Natural killer cell treated with Interleukin-12 subunit alpha and Interleukin-12 subunit beta and Interleukin-15 and Interleukin-18, amount 100 ng/mL, for 72 hours (primary cell): ENCODE results near the gene ALDH1A1. TPM values are rescaled to one million over a fixed set of nuclear protein-coding genes. Genes with fewer than 3 reads are reported as not detected.

Experiments used
- ATAC-seq, 2 donors: fragments of 150-1000 bp; cut with Tn5 transposase in 1 of 2; sonication (Bioruptor Pico), chemical (Tn5 transposase) in 1 of 2; 2 replicates each; pipeline ENCODE4 v1.10.0; 2021
- DNase-seq: peaks from one replicate; pipeline ENCODE4 v3.0.0; 2022; ENCODE audit warnings: low spot score
- H3K27ac Mint-ChIP-seq, 2 donors: 1 replicate in 1 of 2; 2 replicates in 1 of 2; pipeline ENCODE4 v1.8.0; 2022; ENCODE audit warnings: mixed read lengths in 2 of 2, mild to moderate bottlenecking in 1 of 2, moderate library complexity in 1 of 2
- H3K27me3 Mint-ChIP-seq, 2 donors: 1 replicate in 1 of 2; 2 replicates in 1 of 2; pipeline ENCODE4 v1.8.0; 2022; ENCODE audit warnings: mixed read lengths in 2 of 2
- H3K36me3 Mint-ChIP-seq: one replicate; pipeline ENCODE4 v1.8.0; 2022; ENCODE audit warnings: mixed read lengths
- H3K4me1 Mint-ChIP-seq, 2 donors: 1 replicate in 1 of 2; 2 replicates in 1 of 2; pipeline ENCODE4 v1.8.0; 2022; ENCODE audit warnings: low read depth in 2 of 2, mixed read lengths in 2 of 2, mild to moderate bottlenecking in 1 of 2
- H3K4me3 Mint-ChIP-seq: one replicate; pipeline ENCODE4 v1.8.0; 2022; ENCODE audit warnings: mixed read lengths
- H3K9me3 Mint-ChIP-seq: 2 replicates; pipeline ENCODE4 v1.8.0; 2022; ENCODE audit warnings: mixed read lengths
- total RNA-seq, 2 donors: library from RNA; stranded (reverse); gene quantifications; one replicate each; pipeline ENCODE4 v1.2.3, GENCODE V29; 2022

ALDH1A1 gene
- total RNA-seq, 2 donors from 2014 or later, result not detected

DNA sequence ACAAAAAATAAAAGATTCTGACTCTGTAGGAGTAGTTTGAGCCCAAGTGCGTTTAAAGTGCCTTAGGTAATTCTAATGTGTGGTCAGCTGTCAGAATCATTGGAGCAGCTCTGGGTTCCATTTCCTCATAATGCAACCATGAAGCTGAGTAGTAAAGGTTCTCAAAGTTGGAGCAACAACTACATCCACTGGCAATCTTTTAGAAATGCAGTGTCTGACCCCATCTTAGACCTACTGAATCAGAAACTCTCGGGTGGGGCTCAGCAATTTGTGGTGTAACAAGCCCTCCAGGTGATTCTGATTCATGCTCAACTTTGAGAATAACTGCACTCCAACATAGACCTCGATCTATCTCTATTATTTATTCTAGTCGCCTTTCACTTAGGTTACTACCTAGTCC is 7.6 kb upstream of the ALDH1A1 start:
- H3K27ac Mint-ChIP-seq, result no peak overlapping the region
- DNase-seq (no peak), ATAC-seq (no peak)
- H3K4me1 Mint-ChIP-seq, result peaks cover 0 to 3% of the 10 kb centered on the region in 2 donors
- peaks cover 4% of the 10 kb centered on the region for H3K9me3 Mint-ChIP-seq
- H3K27me3 Mint-ChIP-seq, result peaks cover 7 to 20% of the 10 kb centered on the region in 2 donors
- H3K4me3 Mint-ChIP-seq, result no peak overlapping the region
- H3K36me3 Mint-ChIP-seq, result peaks cover 7% of the 10 kb centered on the region

DNA sequence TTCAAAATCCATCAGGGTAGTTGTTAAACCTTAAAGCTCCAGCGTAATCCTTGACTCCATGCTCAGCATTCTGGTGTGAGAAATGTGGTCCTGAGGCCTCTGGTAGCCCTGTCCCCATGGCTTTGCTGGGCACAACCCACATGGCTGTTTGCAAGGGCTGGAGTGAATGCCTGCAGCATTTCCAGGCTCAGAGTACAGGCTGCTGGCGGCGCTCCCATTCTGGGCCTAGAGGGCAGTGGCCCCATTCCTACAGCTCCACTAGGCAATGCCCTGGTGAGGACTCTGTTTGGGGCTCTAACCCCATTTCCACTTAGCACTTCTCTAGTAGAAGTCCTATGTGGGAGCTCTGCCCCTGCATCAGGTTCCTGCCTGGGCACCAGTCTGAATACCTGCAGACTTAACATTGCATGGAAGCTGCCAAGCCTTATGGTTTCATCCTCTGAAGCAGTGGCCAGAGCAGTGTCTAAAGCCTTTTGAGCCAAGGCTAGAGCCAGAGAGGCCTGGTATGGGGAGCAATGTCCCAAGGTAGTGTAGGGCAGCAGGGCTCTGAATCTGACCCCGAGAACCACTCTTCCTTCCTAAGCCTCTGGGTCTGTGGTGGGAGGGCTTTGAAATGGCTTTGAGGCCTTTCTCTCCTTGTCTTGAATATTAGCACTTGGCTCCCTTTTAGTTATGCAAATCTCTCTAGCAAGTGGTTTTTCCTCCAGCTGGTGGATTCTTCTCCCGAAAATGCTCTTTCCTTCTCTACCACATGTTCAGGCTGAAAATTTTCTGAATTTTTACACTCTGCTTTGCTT is 5.8 kb upstream of the ALDH1A1 start:
- ATAC-seq (no peak), DNase-seq (no peak)
- no peak overlapping the region for H3K27ac Mint-ChIP-seq
- H3K27me3 Mint-ChIP-seq, result peaks cover 4 to 9% of the 10 kb centered on the region in 2 donors
- peaks cover 0 to 3% of the 10 kb centered on the region in 2 donors for H3K4me1 Mint-ChIP-seq
- H3K36me3 Mint-ChIP-seq, result peaks cover 7% of the 10 kb centered on the region
- no peak overlapping the region for H3K4me3 Mint-ChIP-seq
- H3K9me3 Mint-ChIP-seq, result peaks cover 4% of the 10 kb centered on the region

DNA sequence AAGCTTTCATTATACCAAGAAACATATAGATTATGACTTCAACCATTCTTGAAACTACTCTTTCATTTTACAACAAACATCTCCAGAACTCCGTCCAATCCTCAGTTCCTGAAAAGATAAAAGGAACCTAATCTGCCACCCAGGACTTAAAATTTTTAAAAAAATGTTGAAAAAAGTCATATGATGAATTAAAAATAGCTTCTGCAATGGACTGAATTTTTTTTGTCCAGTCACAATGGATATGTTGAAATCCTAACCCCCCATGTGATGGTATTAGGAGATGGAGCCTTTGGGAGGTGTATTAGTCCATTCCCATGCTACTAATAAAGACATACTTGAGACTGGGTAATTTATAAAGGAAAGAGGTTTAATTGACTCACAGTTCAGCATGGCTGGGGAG is 2.7 kb upstream of the ALDH1A1 start:
- peaks cover 11 to 20% of the 10 kb centered on the region in 2 donors for H3K27me3 Mint-ChIP-seq
- H3K27ac Mint-ChIP-seq, result no peak overlapping the region
- H3K4me1 Mint-ChIP-seq, result peaks cover 0 to 3% of the 10 kb centered on the region in 2 donors
- peaks cover 7% of the 10 kb centered on the region for H3K36me3 Mint-ChIP-seq
- DNase-seq, result no peak
- H3K9me3 Mint-ChIP-seq, result peaks cover 4% of the 10 kb centered on the region
- no peak for ATAC-seq
- no peak overlapping the region for H3K4me3 Mint-ChIP-seq

DNA sequence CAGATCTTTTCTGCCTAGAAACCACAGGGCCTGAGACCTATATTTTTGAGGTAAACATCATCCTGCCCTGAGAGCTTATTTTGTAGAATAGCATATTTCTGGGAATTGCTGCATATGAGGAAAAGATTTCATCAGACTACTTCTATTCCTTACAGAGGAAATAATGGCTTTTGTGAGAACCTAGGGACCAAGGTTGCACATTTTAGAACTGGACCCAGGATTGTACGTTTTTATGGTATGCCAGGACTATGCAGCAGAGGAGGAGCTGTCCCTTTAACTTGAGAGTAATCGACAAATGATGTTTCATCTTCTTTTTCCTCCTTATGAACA is 2.2 kb upstream of the ALDH1A1 start:
- Mint-ChIP-seq H3K27ac (no peak overlapping the region), H3K4me1 (peaks cover 0 to 3% of the 10 kb centered on the region in 2 donors), H3K27me3 (peaks cover 12 to 20% of the 10 kb centered on the region in 2 donors), H3K4me3 (no peak overlapping the region), H3K9me3 (peaks cover 4% of the 10 kb centered on the region), H3K36me3 (peaks cover 7% of the 10 kb centered on the region)
- DNase-seq (no peak), ATAC-seq (no peak)

DNA sequence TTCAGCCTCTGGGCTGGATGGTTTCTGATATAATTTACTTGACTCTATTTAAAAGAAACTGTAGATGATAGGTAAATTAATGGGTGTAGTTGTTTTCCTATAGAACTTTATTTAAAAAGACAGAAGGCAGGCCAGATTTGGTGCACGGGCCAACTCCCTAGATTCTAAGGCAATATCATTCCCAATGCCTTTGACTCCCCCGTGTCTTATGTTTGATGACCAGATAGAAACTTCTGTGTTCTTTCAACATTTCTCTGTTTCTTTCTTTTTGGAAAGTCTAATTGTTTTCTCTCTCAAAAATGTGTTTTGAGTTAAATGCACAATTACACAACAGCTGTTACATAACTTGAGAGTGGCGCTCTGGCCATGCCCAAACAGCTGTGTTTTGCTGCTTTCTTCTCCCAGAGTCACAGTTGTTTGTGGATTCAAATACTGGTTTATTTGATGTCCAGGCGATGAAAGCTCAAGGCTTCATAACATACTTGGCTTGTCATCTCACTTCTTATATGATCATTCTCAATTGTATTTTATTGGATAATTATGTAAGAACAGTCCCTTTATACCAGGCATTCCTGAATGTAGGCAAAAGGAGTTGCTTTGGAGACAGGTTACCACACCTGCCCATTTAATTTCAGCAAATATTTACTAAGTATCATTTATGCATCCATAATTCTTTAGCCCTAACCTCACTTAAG is 1.7 kb upstream of the ALDH1A1 start:
- ATAC-seq (no peak), DNase-seq (no peak)
- Mint-ChIP-seq H3K4me3 (no peak overlapping the region), H3K9me3 (peaks cover 3% of the 10 kb centered on the region), H3K36me3 (peaks cover 5% of the 10 kb centered on the region), H3K27ac (no peak overlapping the region), H3K27me3 (peaks cover 16 to 18% of the 10 kb centered on the region in 2 donors), H3K4me1 (peaks cover 0 to 2% of the 10 kb centered on the region in 2 donors)

DNA sequence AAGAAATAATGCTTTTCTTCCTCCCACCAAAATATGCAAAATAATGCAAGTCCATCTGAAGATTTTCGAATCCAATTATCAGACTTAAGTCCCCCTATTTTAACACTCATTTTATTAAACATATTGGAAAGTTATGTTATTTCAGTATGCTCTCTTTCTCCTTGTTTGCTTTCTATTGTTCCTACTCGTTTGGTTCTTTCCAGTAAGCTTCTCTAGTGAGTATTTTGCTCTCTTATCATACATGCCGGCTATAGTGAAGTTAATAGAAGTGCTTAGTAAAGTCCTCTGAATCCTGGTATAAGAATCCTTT is 517 bp downstream of the ALDH1A1 start:
- no peak for ATAC-seq
- no peaks in the 10 kb centered on the region for H3K4me1 Mint-ChIP-seq
- DNase-seq, result no peak
- H3K27ac Mint-ChIP-seq, result no peak overlapping the region
- H3K36me3 Mint-ChIP-seq, result no peaks in the 10 kb centered on the region
- no peaks in the 10 kb centered on the region for H3K9me3 Mint-ChIP-seq
- no peak overlapping the region for H3K4me3 Mint-ChIP-seq
- H3K27me3 Mint-ChIP-seq, result peaks cover 22 to 25% of the 10 kb centered on the region in 2 donors

DNA sequence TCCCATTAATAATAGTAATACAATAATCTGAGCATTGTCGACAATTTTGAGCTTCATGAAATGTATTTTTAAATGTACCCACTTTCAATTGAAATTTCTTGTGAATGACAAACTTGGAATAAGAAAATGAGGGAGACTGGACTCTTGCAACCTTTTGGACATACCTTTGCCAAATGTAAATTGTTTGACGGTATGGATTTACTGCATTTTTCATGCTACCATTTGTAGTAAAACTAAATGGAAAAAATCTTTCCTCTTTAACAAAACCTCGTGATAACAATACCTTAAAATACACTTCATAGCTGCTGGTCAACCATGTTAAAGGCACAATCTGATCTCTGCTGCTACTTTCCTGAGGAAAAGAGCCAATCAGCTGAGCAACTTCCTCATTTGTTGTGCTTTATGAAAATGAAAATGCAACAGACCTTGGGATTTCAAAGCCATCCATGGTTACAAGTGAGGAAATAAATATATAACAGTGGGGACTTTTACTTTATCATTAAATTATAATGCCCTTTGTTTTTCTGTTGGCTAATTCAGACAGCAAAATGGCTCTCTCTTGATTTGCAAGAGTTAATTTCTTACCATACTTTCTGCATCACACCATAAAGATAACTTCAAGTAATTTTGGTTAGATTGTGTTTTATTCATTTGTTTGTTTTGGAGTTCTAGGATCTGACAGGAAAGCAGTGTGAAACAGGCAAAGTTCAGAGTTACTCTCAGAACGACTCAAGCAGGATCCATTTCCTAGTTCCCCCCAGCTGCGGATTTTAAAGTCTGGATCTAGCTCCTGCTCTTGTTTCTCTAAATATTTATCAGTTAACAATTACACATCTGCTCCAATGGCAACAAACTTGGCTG is 1.1 kb downstream of the ALDH1A1 start:
- Mint-ChIP-seq H3K9me3 (no peaks in the 10 kb centered on the region), H3K27ac (no peak overlapping the region), H3K36me3 (no peaks in the 10 kb centered on the region), H3K27me3 (peaks cover 22 to 24% of the 10 kb centered on the region in 2 donors), H3K4me3 (no peak overlapping the region), H3K4me1 (no peaks in the 10 kb centered on the region)
- ATAC-seq, result no peak
- DNase-seq, result no peak

DNA sequence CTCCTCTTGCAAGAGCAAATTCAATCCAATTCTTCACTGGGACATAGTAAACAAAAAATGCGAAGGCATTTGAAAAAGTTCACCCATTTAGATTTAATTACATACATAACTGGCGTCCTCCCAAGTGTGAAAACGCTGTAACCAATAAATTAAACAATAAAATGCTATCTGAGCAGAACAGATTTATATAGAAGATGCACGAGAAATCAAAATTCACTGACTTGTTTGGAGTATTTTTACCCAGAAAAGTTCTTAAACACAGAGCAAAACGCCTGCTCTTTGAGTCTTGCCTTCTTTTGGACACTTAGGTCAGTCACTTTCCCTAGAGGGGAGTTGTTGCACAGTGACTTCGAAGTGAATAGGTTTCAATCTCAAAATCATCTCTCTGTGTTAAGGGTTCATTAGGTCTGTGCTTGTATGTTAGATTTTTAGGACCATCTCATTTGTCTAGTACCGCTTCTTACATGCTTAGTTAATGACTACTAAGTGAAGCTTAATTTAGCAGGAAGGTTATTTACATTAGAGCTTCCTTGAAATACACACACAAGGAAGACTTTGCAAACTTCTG is 1.9 kb downstream of the ALDH1A1 start:
- Mint-ChIP-seq H3K4me3 (no peak overlapping the region), H3K36me3 (no peaks in the 10 kb centered on the region), H3K4me1 (no peaks in the 10 kb centered on the region), H3K9me3 (no peaks in the 10 kb centered on the region), H3K27ac (no peak overlapping the region), H3K27me3 (peaks cover 21 to 22% of the 10 kb centered on the region in 2 donors)
- DNase-seq (no peak), ATAC-seq (no peak)

DNA sequence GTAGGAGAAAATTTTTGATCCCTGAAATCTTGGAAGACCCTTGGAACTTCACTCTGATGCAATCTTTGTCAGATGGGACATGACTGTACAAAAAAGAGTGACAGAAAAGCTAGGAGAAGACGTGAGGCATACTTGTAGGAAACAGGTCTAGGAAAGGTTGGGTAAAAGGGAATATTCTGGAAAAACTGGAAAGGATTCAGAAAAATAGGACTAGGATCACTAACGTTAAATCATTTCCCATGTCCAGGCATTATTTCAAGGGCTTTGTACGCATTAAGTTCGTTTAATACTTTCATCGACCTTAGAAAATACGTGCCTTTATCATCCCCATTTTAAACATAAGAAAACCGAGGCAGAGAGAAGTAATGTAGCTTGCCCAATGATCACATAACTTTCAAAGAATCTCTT is 2.9 kb downstream of the ALDH1A1 start:
- H3K9me3 Mint-ChIP-seq, result no peaks in the 10 kb centered on the region
- H3K4me3 Mint-ChIP-seq, result no peak overlapping the region
- no peaks in the 10 kb centered on the region for H3K4me1 Mint-ChIP-seq
- DNase-seq (no peak), ATAC-seq (no peak)
- H3K27me3 Mint-ChIP-seq, result peaks cover 22 to 27% of the 10 kb centered on the region in 2 donors
- no peak overlapping the region for H3K27ac Mint-ChIP-seq
- no peaks in the 10 kb centered on the region for H3K36me3 Mint-ChIP-seq

DNA sequence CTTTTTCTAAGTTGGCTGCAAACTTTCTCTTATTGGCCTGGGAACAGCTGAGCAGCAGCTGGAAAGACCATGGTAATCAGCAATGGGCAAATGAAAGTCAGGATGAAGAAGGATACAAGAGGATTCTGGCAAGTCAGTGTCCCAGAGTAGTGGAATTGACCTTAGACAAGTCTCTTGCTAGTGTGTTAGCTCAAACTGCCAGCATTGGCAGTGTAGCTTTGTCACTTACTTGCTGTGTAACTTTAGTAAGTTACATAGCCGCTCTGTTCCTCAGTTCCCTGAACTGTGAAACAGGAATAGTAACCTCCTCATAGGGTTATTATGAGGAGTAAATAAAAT is 3.6 kb downstream of the ALDH1A1 start:
- no peaks in the 10 kb centered on the region for H3K4me1 Mint-ChIP-seq
- DNase-seq (no peak), ATAC-seq (no peak)
- no peaks in the 10 kb centered on the region for H3K9me3 Mint-ChIP-seq
- no peak overlapping the region for H3K4me3 Mint-ChIP-seq
- H3K27me3 Mint-ChIP-seq, result peaks cover 22 to 27% of the 10 kb centered on the region in 2 donors
- H3K36me3 Mint-ChIP-seq, result no peaks in the 10 kb centered on the region
- H3K27ac Mint-ChIP-seq, result no peak overlapping the region

DNA sequence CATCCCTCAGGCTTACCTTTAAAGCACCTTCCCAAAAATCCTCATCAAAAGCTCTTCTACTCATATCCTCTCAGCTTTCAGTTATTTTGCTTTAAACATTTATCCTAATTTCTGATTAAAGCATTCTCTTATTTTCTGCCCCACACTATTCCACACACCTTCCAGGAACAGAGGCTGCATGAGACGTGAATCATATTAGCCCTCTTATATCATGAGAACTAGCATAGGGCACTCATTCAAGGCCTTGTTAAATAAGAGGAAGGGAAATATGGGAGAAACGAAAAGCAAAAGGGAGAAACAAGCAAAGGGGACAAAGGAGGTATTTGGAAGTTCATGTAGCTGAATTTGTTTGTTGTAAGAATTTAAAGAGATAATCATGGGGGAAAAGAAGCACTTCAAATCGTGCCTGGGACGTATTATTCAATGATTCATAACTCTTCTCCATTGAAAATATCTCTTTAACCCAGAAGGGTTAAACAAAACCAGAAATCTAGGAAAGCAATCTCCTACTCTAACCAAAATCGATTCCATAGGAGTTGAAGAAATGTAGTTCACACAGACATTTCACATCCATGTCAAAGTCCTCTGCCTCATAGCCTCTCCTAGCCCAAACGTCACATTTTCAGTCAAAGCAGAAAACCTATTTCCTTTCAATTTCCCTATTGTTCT is 4.1 kb downstream of the ALDH1A1 start:
- Mint-ChIP-seq H3K36me3 (no peaks in the 10 kb centered on the region), H3K4me1 (no peaks in the 10 kb centered on the region), H3K27me3 (peaks cover 25 to 28% of the 10 kb centered on the region in 2 donors), H3K27ac (no peak overlapping the region), H3K4me3 (no peak overlapping the region), H3K9me3 (no peaks in the 10 kb centered on the region)
- DNase-seq, result no peak
- ATAC-seq, result no peak

DNA sequence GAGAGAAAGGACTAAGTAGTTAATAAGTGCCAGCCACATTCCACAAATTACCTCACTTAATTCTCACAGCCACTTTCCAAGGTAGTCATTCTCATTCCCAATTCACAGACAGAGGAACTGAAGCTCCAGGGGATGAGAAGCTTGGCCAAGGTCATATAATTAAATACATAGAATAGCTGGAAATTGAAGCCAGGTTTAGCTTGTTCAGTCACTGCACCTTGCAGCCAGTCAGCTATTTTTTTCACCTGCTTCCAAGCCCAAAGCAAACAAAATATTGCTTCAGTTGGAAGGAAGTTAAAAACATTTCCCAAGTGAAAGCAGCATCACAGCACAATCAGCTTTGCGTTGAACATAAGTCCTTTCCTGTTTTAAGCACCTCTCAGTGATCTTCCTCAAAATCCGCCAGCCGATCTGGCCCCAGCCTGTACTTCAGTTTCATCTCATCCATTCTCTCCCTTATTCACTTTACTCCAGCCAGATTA is 4.8 kb downstream of the ALDH1A1 start:
- no peak overlapping the region for H3K27ac Mint-ChIP-seq
- ATAC-seq, result no peak
- H3K4me3 Mint-ChIP-seq, result no peak overlapping the region
- no peaks in the 10 kb centered on the region for H3K36me3 Mint-ChIP-seq
- DNase-seq, result no peak
- no peaks in the 10 kb centered on the region for H3K4me1 Mint-ChIP-seq
- H3K9me3 Mint-ChIP-seq, result no peaks in the 10 kb centered on the region
- peaks cover 30 to 31% of the 10 kb centered on the region in 2 donors for H3K27me3 Mint-ChIP-seq

DNA sequence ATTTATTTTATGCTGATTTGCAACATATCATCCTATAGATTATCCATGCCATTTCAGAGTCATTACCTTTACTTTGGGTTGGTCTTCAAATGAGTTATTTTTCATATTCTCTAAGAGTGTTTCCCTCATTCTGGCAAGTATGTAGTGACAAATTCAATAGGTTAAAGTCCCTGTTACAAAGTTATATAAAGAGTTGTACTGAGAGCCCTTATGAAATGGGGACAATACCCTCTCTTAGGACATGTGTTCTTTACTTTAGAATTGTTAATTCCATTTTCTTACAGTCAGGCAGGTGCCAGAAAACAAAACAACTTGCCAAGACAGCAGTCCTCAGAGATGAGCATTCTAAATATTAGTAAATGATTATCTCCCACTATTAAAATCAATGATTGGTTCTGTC is 6.0 kb downstream of the ALDH1A1 start:
- H3K27me3 Mint-ChIP-seq, result peaks cover 31 to 34% of the 10 kb centered on the region in 2 donors
- no peak overlapping the region for H3K27ac Mint-ChIP-seq
- no peaks in the 10 kb centered on the region for H3K36me3 Mint-ChIP-seq
- H3K9me3 Mint-ChIP-seq, result no peaks in the 10 kb centered on the region
- DNase-seq (no peak), ATAC-seq (no peak)
- H3K4me1 Mint-ChIP-seq, result no peaks in the 10 kb centered on the region
- H3K4me3 Mint-ChIP-seq, result no peak overlapping the region
